HepG2 (cell line): ENCODE measurements around the gene GLOD4. TPM values are rescaled to one million over a fixed set of nuclear protein-coding genes. Genes with fewer than 3 reads are reported as not detected.

ENCODE experiments used
- ATAC-seq: fragments of 200-7000 bp; cut with Tn5 transposase; 3 replicates; pipeline ENCODE4 v1.9.1; 2020; ENCODE audit warnings: mild to moderate bottlenecking, moderate library complexity
- BruUV-seq: library from RNA; stranded (reverse); fragments of 400-500 nt; replicated peaks from 2 replicates; lab custom pipeline; 2021; lab: Mats Ljungman, UMichigan
- CTCF ChIA-PET: fragments of 300-600 bp; formaldehyde crosslinking; extraction: SDS; loops from one replicate; lab custom pipeline; 2021; ENCODE audit warnings: low total read pairs, inconsistent platforms, low intra/inter-chr PET ratio; lab: Yijun Ruan, JAX
- POLR2A ChIA-PET: fragments of 350-600 bp; sonication (Branson Sonifier 250); formaldehyde crosslinking; loops from one replicate; lab custom pipeline; 2020; ENCODE audit warnings: antibody characterized with exemption, inconsistent platforms; lab: Yijun Ruan, JAX
- DNase-seq: peaks from one replicate; pipeline ENCODE4 v3.0.0-alpha.2; 2015; ENCODE audit warnings: low spot score
- FAIRE-seq: peaks from 3 replicates; lab custom pipeline; 2011; peaks lifted over from hg19 to GRCh38; lab: Jason Lieb, UNC
- H2AFZ ChIP-seq: one replicate; pipeline ENCODE4 v1.6.1; 2011; ENCODE audit warnings: low read length, inconsistent platforms
- H3K27ac ChIP-seq: fragments of 300-600 bp; 3 replicates; pipeline ENCODE4 v1.8.0; 2011; ENCODE audit warnings: mixed run types, mild to moderate bottlenecking, mixed read lengths, low read length, inconsistent platforms; ENCODE audit not compliant: insufficient read depth; ENCODE audit errors: extremely low read length
- H3K27me3 ChIP-seq, 2 experiments: fragments of 200-600 bp in 1 of 2; 2 replicates in 1 of 2; 3 replicates in 1 of 2; pipeline versions ENCODE4 v1.6.0 to v1.8.0; 2011; ENCODE audit warnings: low read length in 2 of 2, mild to moderate bottlenecking in 2 of 2, moderate library complexity in 2 of 2, inconsistent platforms in 1 of 2; ENCODE audit not compliant: insufficient read depth in 2 of 2, control insufficient read depth in 1 of 2
- H3K36me3 ChIP-seq, 2 experiments: fragments of 200-600 bp in 1 of 2; replicated peaks in 1 of 2; 2 replicates in 1 of 2; 3 replicates in 1 of 2; pipeline versions ENCODE4 v1.5.1 to v1.8.0; 2011; ENCODE audit warnings: low read length in 2 of 2, inconsistent platforms in 1 of 2; ENCODE audit not compliant: insufficient read depth in 2 of 2, control insufficient read depth in 1 of 2
- H3K4me1 ChIP-seq: 2 replicates; pipeline ENCODE4 v1.5.1; 2012; ENCODE audit warnings: low read length, inconsistent platforms; ENCODE audit not compliant: insufficient read depth
- H3K4me2 ChIP-seq: 2 replicates; pipeline ENCODE4 v1.6.0; 2011; ENCODE audit warnings: low read depth, low read length, inconsistent platforms
- H3K4me3 ChIP-seq, 3 experiments: fragments of 200-600 bp in 1 of 3; sonication (generic), shearing (Covaris generic) in 1 of 3; replicated peaks in 1 of 3; 2 replicates each; pipeline ENCODE4 v1.5.1; 2011 to 2016; ENCODE audit warnings: low read length in 3 of 3, inconsistent platforms in 2 of 3, low read depth in 2 of 3, mild to moderate bottlenecking in 2 of 3, control low read depth in 1 of 3, mixed read lengths in 1 of 3; ENCODE audit not compliant: insufficient read depth in 1 of 3
- H3K79me2 ChIP-seq: one replicate; pipeline ENCODE4 v1.6.1; 2011; ENCODE audit warnings: low read length, inconsistent platforms; ENCODE audit not compliant: insufficient read depth
- H3K9ac ChIP-seq: 2 replicates; pipeline ENCODE4 v1.6.0; 2011; ENCODE audit warnings: mild to moderate bottlenecking, low read depth, low read length, inconsistent platforms; ENCODE audit not compliant: insufficient read depth
- H3K9me3 ChIP-seq: 2 replicates; pipeline ENCODE4 v1.5.1; 2012; ENCODE audit warnings: mild to moderate bottlenecking, low read length
- H4K20me1 ChIP-seq: 2 replicates; pipeline ENCODE4 v1.6.0; 2011; ENCODE audit warnings: inconsistent platforms, mild to moderate bottlenecking, low read length, moderate library complexity; ENCODE audit not compliant: insufficient read depth
- ARHGAP35 ChIP-seq: sonication (generic); formaldehyde crosslinking; IDR thresholded peaks from 2 replicates; pipeline ENCODE4 v1.9.0; 2022; ENCODE audit warnings: mild to moderate bottlenecking, inconsistent platforms, moderate library complexity, missing genetic modification reagents, borderline replicate concordance
- GZF1 ChIP-seq: sonication (generic); formaldehyde crosslinking; IDR thresholded peaks from 2 replicates; pipeline ENCODE4 v1.5.1; 2020; ENCODE audit warnings: mild to moderate bottlenecking, missing genetic modification reagents
- HOXA5 ChIP-seq: sonication (generic); formaldehyde crosslinking; IDR thresholded peaks from 2 replicates; pipeline ENCODE4 v1.4.0; 2020; ENCODE audit warnings: missing genetic modification reagents
- MBD4 ChIP-seq: IDR thresholded peaks from 2 replicates; pipeline ENCODE4 v1.6.1; 2012; ENCODE audit warnings: low read length, inconsistent platforms, borderline replicate concordance
- NFE2L1 ChIP-seq: sonication (generic); formaldehyde crosslinking; IDR thresholded peaks from 2 replicates; pipeline ENCODE4 v1.4.0; 2020; ENCODE audit warnings: missing genetic modification reagents, mild to moderate bottlenecking, borderline replicate concordance
- NR1H2 ChIP-seq: sonication (generic); formaldehyde crosslinking; IDR thresholded peaks from 2 replicates; pipeline ENCODE4 v1.8.1; 2022; ENCODE audit warnings: low read depth, missing genetic modification reagents, borderline replicate concordance
- POLR2AphosphoS5 ChIP-seq: IDR thresholded peaks from 2 replicates; pipeline ENCODE4 v1.6.1; 2012; ENCODE audit warnings: low read depth, low read length
- REL ChIP-seq: sonication (generic); formaldehyde crosslinking; conservative IDR thresholded peaks from 2 replicates; pipeline ENCODE4 v1.8.0; 2022; ENCODE audit warnings: mild to moderate bottlenecking, missing genetic modification reagents, moderate library complexity
- RORA ChIP-seq: sonication (generic); formaldehyde crosslinking; IDR thresholded peaks from 2 replicates; pipeline ENCODE4 v1.5.0; 2020; ENCODE audit warnings: mild to moderate bottlenecking, missing genetic modification reagents, moderate library complexity
- SMAD1 ChIP-seq: sonication (generic); formaldehyde crosslinking; IDR thresholded peaks from 2 replicates; pipeline ENCODE4 v1.4.0; 2020; ENCODE audit warnings: missing genetic modification reagents, low read depth, mild to moderate bottlenecking, borderline replicate concordance
- TAF1 ChIP-seq: sonication (generic); formaldehyde crosslinking; IDR thresholded peaks from 2 replicates; pipeline ENCODE4 v1.4.0; 2020; ENCODE audit warnings: missing genetic modification reagents
- ZEB1 ChIP-seq: IDR thresholded peaks from 2 replicates; pipeline ENCODE4 v1.6.1; 2012; ENCODE audit warnings: mild to moderate bottlenecking, low read depth, inconsistent platforms; ENCODE audit not compliant: insufficient replicate concordance
- ZNF160 ChIP-seq: sonication (generic); formaldehyde crosslinking; IDR thresholded peaks from 2 replicates; pipeline ENCODE4 v1.8.0; 2022; ENCODE audit warnings: mild to moderate bottlenecking, inconsistent platforms, missing genetic modification reagents
- ZNF20 ChIP-seq: sonication (generic); formaldehyde crosslinking; IDR thresholded peaks from 2 replicates; pipeline ENCODE4 v1.4.0; 2020; ENCODE audit warnings: mild to moderate bottlenecking, moderate library complexity, missing genetic modification reagents
- ZNF446 ChIP-seq: sonication (generic); formaldehyde crosslinking; IDR thresholded peaks from 2 replicates; pipeline ENCODE4 v1.5.0; 2020; ENCODE audit warnings: mild to moderate bottlenecking, missing genetic modification reagents
- ZNF891 ChIP-seq: sonication (generic); formaldehyde crosslinking; IDR thresholded peaks from 2 replicates; pipeline ENCODE4 v1.5.0; 2020; ENCODE audit warnings: mild to moderate bottlenecking, missing genetic modification reagents
- WGBS: methylation state at CpG from one replicate; pipeline ENCODE4 v1.1.6; 2017; ENCODE audit warnings: low lambda C conversion rate; 5-methylcytosine and 5-hydroxymethylcytosine counted together
- in situ Hi-C: cut with HindIII; loops from 2 replicates; pipeline ENCODE4 v1.10.0; 2017; ENCODE audit warnings: low pct_unique_long_range_greater_than_20kb; ENCODE audit not compliant: extremely low pct_ligation_motif_present
- intact Hi-C: fragments of 100-400 bp; cut with micrococcal nuclease; formaldehyde crosslinking; loops from one replicate; pipeline ENCODE4 v1.10.0; 2022; ENCODE audit not compliant: unreplicated experiment
- polyA plus RNA-seq, 8 experiments: library from polyadenylated mRNA; depleted of rRNA in 3 of 8; stranded (reverse) in 7 of 8; unstranded in 1 of 8; fragments of >200 nt; fragmentation: Illumina TruSeq in 4 of 8; extraction: Trizol in 4 of 8; gene quantifications; 2 replicates each; pipeline versions ENCODE4 v1.2.1 to v1.2.3, GENCODE V29; 2011 to 2016; ENCODE audit warnings: low read depth in 4 of 8, missing spikeins in 1 of 8, mixed read lengths in 1 of 8; ENCODE audit not compliant: insufficient read depth in 1 of 8
- total RNA-seq, 5 experiments: library from RNA; depleted of rRNA; stranded (reverse); fragments of >200 nt; fragmentation: Illumina TruSeq; extraction: Trizol; gene quantifications; 2 replicates each; pipeline ENCODE4 v1.2.3, GENCODE V29; 2016; ENCODE audit warnings: low read depth in 1 of 5
- TF ChIP-seq, protein P1 (sequence below): sonication (generic); formaldehyde crosslinking; IDR thresholded peaks from 2 replicates; pipeline ENCODE4 v1.5.1; 2020; ENCODE audit warnings: mild to moderate bottlenecking, missing genetic modification reagents, moderate library complexity
- TF ChIP-seq, protein P2 (sequence below): sonication (generic); formaldehyde crosslinking; IDR thresholded peaks from 2 replicates; pipeline ENCODE4 v1.9.0; 2022; ENCODE audit warnings: missing genetic modification reagents, mild to moderate bottlenecking, borderline replicate concordance

The GLOD4 gene
- total and polyA plus RNA-seq, 2 of the 13 experiments (the other 11 are each of a cell fraction or from before 2014, with no cell fraction given), result 53.7 to 87.8 TPM

DNA sequence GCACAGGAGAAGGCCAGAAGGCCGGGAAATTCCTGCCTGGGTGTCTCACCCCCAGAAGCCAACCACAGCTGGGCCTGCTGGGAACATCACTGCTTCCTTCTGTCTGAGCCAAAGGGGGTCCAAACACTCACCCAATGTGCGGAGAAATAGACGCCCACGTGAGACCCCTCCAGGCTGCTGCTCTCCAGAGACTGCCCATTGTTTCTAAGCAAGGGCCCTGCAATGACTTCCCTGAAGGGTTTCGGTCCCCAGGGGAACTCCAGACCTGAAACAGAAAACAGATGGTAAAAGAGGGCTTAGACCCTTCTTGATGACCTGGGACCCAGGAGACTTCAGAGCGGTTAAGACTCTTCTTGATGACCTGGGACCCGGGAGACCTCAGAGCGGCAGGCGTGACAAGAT lies 41.4 kb upstream of the GLOD4 start:
- Histone ChIP-seq H4K20me1 (no peaks in the 10 kb centered on the region), H3K27me3 (no peaks in the 10 kb centered on the region), H3K27ac (no peak overlapping the region), H3K4me1 (no peaks in the 10 kb centered on the region), H3K4me2 (no peak overlapping the region), H3K9me3 (no peaks in the 10 kb centered on the region), H3K36me3 (peaks cover 10 to 30% of the 10 kb centered on the region in 2 experiments; a peak in 4 of 5 replicates), H3K9ac (no peak overlapping the region), H2AFZ (no peak overlapping the region), H3K79me2 (no peaks in the 10 kb centered on the region), H3K4me3 (no peak overlapping the region)
- DNase-seq (no peak), ATAC-seq (no peak), FAIRE-seq (no peak)
- BruUV-seq, result no TSS peak
- CTCF ChIA-PET, result no interaction called here
- TF ChIP-seq REL (CRISPR knock-in tag) (no peak), NFE2L1 (CRISPR knock-in tag) (no peak), HOXA5 (CRISPR knock-in tag) (no peak), ZNF20 (CRISPR knock-in tag) (no peak), ZNF160 (CRISPR knock-in tag) (no peak)
- intact Hi-C loops (no loop called here), in situ Hi-C loops (no loop called here)
- WGBS, result 95% methylated on average over 9 of the region's 9 CpGs
- POLR2A ChIA-PET, result no interaction called here

DNA sequence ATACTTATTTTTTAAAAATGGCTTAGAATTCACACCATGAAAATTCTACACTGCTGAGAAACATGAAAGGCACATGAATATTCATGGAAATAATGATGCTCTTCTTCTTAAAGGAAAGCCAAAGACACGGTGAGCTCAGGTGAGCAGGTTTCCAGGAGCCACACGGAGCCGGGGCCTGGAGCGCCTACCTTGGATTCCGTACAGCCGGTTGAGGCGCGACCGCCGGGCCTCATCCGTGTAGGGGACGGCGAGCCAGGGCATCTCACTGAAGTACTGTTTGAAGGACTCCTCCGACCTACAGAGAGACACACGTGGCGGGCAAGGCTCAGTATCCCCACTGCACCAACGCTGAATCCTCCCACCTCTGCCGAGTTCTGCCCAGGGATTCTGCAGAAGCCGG lies 37.2 kb upstream of the GLOD4 start:
- no peak for FAIRE-seq
- TF ChIP-seq MBD4 (no peak), TAF1 (CRISPR knock-in tag) (no peak), ARHGAP35 (CRISPR knock-in tag) (no peak), RORA (CRISPR knock-in tag) (no peak), GZF1 (CRISPR knock-in tag) (no peak), NR1H2 (CRISPR knock-in tag) (no peak), ZNF446 (CRISPR knock-in tag) (no peak), ZNF891 (CRISPR knock-in tag) (no peak), ZEB1 (no peak), SMAD1 (CRISPR knock-in tag) (no peak), POLR2AphosphoS5 (no peak)
- TF ChIP-seq, protein P1, sequence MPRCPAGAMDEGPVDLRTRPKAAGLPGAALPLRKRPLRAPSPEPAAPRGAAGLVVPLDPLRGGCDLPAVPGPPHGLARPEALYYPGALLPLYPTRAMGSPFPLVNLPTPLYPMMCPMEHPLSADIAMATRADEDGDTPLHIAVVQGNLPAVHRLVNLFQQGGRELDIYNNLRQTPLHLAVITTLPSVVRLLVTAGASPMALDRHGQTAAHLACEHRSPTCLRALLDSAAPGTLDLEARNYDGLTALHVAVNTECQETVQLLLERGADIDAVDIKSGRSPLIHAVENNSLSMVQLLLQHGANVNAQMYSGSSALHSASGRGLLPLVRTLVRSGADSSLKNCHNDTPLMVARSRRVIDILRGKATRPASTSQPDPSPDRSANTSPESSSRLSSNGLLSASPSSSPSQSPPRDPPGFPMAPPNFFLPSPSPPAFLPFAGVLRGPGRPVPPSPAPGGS (CRISPR knock-in tag), result no peak
- TF ChIP-seq, protein P2, sequence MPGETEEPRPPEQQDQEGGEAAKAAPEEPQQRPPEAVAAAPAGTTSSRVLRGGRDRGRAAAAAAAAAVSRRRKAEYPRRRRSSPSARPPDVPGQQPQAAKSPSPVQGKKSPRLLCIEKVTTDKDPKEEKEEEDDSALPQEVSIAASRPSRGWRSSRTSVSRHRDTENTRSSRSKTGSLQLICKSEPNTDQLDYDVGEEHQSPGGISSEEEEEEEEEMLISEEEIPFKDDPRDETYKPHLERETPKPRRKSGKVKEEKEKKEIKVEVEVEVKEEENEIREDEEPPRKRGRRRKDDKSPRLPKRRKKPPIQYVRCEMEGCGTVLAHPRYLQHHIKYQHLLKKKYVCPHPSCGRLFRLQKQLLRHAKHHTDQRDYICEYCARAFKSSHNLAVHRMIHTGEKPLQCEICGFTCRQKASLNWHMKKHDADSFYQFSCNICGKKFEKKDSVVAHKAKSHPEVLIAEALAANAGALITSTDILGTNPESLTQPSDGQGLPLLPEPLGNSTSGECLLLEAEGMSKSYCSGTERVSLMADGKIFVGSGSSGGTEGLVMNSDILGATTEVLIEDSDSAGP (CRISPR knock-in tag), result no peak

More for the DNA sequence above, 37.2 kb upstream of the GLOD4 start:
- WGBS, result 98% methylated on average over 10 of the region's 19 CpGs
- DNase-seq, result no peak
- Histone ChIP-seq H3K27me3 (no peaks in the 10 kb centered on the region), H3K9ac (no peak overlapping the region), H3K4me2 (no peak overlapping the region), H4K20me1 (no peaks in the 10 kb centered on the region), H3K4me1 (no peaks in the 10 kb centered on the region), H3K79me2 (no peaks in the 10 kb centered on the region), H2AFZ (no peak overlapping the region), H3K4me3 (no peak overlapping the region), H3K36me3 (peaks cover 16 to 42% of the 10 kb centered on the region in 2 experiments; a peak in 4 of 5 replicates), H3K27ac (no peak overlapping the region), H3K9me3 (no peaks in the 10 kb centered on the region)
- in situ Hi-C loops (no loop called here), intact Hi-C loops (no loop called here)
- ATAC-seq, result no peak
- ChIA-PET CTCF (no interaction called here), POLR2A (no interaction called here)
- BruUV-seq, result no TSS peak
